IMR-90 (cell line): ENCODE measurements around the gene VAV1. TPM values are rescaled to one million over a fixed set of nuclear protein-coding genes. Genes with fewer than 3 reads are reported as not detected.

Experiments
- ATAC-seq: fragments of 200-7000 bp; cut with Tn5 transposase; 2 replicates; pipeline ENCODE4 v1.9.1; 2020; ENCODE audit warnings: low read depth, mild to moderate bottlenecking, moderate library complexity
- BruUV-seq: library from RNA; stranded (reverse); fragments of 400-500 nt; replicated peaks from 2 replicates; lab custom pipeline; 2021; lab: Mats Ljungman, UMichigan
- CTCF ChIA-PET: fragments of 300-600 bp; formaldehyde crosslinking; extraction: SDS; loops from one replicate; lab custom pipeline; 2021; ENCODE audit warnings: antibody characterized with exemption; lab: Yijun Ruan, JAX
- POLR2A ChIA-PET: fragments of 300-600 bp; sonication (Branson Sonifier 250); formaldehyde crosslinking; loops from one replicate; lab custom pipeline; 2022; ENCODE audit warnings: antibody characterized with exemption; ENCODE audit not compliant: unreplicated experiment; lab: Charles Lee
- DNase-seq: peaks from one replicate; pipeline ENCODE4 v3.0.0; 2013
- H2AFZ ChIP-seq: replicated peaks from 2 replicates; pipeline ENCODE3; 2013; ENCODE audit warnings: low read length, mild to moderate bottlenecking; ENCODE audit not compliant: poor library complexity
- H2AK5ac ChIP-seq: 2 replicates; pipeline ENCODE4 v1.6.1; 2013; ENCODE audit warnings: low read depth, low read length, inconsistent platforms
- H2AK9ac ChIP-seq: replicated peaks from 2 replicates; pipeline ENCODE3; 2013; ENCODE audit warnings: mild to moderate bottlenecking, low read depth, low read length, moderate library complexity; ENCODE audit not compliant: poor library complexity
- H2BK120ac ChIP-seq: 2 replicates; pipeline ENCODE4 v1.6.1; 2013; ENCODE audit warnings: low read depth, low read length, inconsistent platforms
- H2BK15ac ChIP-seq: 3 replicates; pipeline ENCODE4 v1.6.1; 2013; ENCODE audit warnings: low read depth, low read length, inconsistent platforms
- H2BK20ac ChIP-seq: 2 replicates; pipeline ENCODE4 v1.6.1; 2013; ENCODE audit warnings: low read depth, mild to moderate bottlenecking, inconsistent platforms, low read length, moderate library complexity
- H2BK5ac ChIP-seq: 2 replicates; pipeline ENCODE4 v1.6.1; 2013; ENCODE audit warnings: mild to moderate bottlenecking, low read depth, low read length, inconsistent platforms; ENCODE audit not compliant: poor library complexity, severe bottlenecking
- H3K14ac ChIP-seq: replicated peaks from 2 replicates; pipeline ENCODE4 v1.6.1; 2013; ENCODE audit warnings: low read depth, low read length, inconsistent platforms
- H3K18ac ChIP-seq: 2 replicates; pipeline ENCODE4 v1.6.1; 2013; ENCODE audit warnings: low read depth, low read length, control low read depth
- H3K23ac ChIP-seq: 2 replicates; pipeline ENCODE4 v1.6.1; 2013; ENCODE audit warnings: low read depth, low read length, inconsistent platforms
- H3K27ac ChIP-seq: 2 replicates; pipeline ENCODE4 v1.5.1; 2013; ENCODE audit warnings: mild to moderate bottlenecking, control low read depth, low read length; ENCODE audit not compliant: insufficient read depth
- H3K27me3 ChIP-seq: 2 replicates; pipeline ENCODE4 v1.6.1; 2013; ENCODE audit warnings: low read length; ENCODE audit not compliant: control insufficient read depth, insufficient read depth
- H3K36me3 ChIP-seq: 2 replicates; pipeline ENCODE4 v1.6.1; 2013; ENCODE audit warnings: low read length, mixed read lengths; ENCODE audit not compliant: control insufficient read depth, insufficient read depth
- H3K4ac ChIP-seq: 2 replicates; pipeline ENCODE4 v1.6.1; 2013; ENCODE audit warnings: low read depth, low read length, inconsistent platforms
- H3K4me1 ChIP-seq: 2 replicates; pipeline ENCODE4 v1.6.1; 2013; ENCODE audit warnings: low read length, mixed read lengths; ENCODE audit not compliant: control insufficient read depth, insufficient read depth
- H3K4me2 ChIP-seq: 2 replicates; pipeline ENCODE4 v1.6.1; 2013; ENCODE audit warnings: low read depth, mild to moderate bottlenecking, control low read depth, low read length, moderate library complexity
- H3K4me3 ChIP-seq: 2 replicates; pipeline ENCODE4 v1.5.1; 2013; ENCODE audit warnings: low read depth, mild to moderate bottlenecking, control low read depth, low read length, moderate library complexity; ENCODE audit not compliant: insufficient read depth
- H3K56ac ChIP-seq: 2 replicates; pipeline ENCODE4 v1.6.1; 2013; ENCODE audit warnings: low read length, inconsistent platforms; ENCODE audit not compliant: insufficient read depth; ENCODE audit errors: extremely low read depth
- H3K79me1 ChIP-seq, 2 experiments: 2 replicates each; pipeline ENCODE4 v1.6.1; 2013; ENCODE audit warnings: low read length in 2 of 2, inconsistent platforms in 1 of 2, low read depth in 1 of 2
- H3K9ac ChIP-seq: 2 replicates; pipeline ENCODE4 v1.6.1; 2013; ENCODE audit warnings: low read depth, low read length, control low read depth
- H3K9me1 ChIP-seq: 2 replicates; pipeline ENCODE4 v1.6.1; 2013; ENCODE audit warnings: low read length, inconsistent platforms; ENCODE audit not compliant: insufficient read depth
- H3K9me3 ChIP-seq: 2 replicates; pipeline ENCODE4 v1.6.1; 2013; ENCODE audit warnings: low read length; ENCODE audit not compliant: control insufficient read depth, insufficient read depth
- H4K20me1 ChIP-seq: 2 replicates; pipeline ENCODE4 v1.6.1; 2013; ENCODE audit warnings: low read length, inconsistent platforms; ENCODE audit not compliant: insufficient read depth
- H4K5ac ChIP-seq: 2 replicates; pipeline ENCODE4 v1.6.1; 2013; ENCODE audit warnings: mild to moderate bottlenecking, low read depth, low read length, control low read depth
- H4K8ac ChIP-seq, 2 experiments: 2 replicates each; pipeline ENCODE4 v1.6.1; 2013; ENCODE audit warnings: low read depth in 2 of 2, low read length in 2 of 2, control low read depth in 1 of 2, inconsistent platforms in 1 of 2
- H4K91ac ChIP-seq: 2 replicates; pipeline ENCODE4 v1.6.1; 2013; ENCODE audit warnings: low read depth, low read length, inconsistent platforms; ENCODE audit not compliant: insufficient read depth
- BHLHE40 ChIP-seq: fragments of 150-350 bp; IDR thresholded peaks from 2 replicates; pipeline ENCODE4 v1.6.1; 2016; ENCODE audit warnings: mild to moderate bottlenecking, low read depth, low read length
- CEBPB ChIP-seq: IDR thresholded peaks from 2 replicates; pipeline ENCODE4 v1.6.1; 2012; ENCODE audit warnings: low read depth, low read length, improper control_type of control experiment
- CHD1 ChIP-seq: IDR thresholded peaks from 2 replicates; pipeline ENCODE4 v1.6.1; 2012; ENCODE audit warnings: low read depth, low read length, improper control_type of control experiment
- CTCF ChIP-seq: conservative IDR thresholded peaks from 2 replicates; pipeline ENCODE4 v1.5.1; 2012; ENCODE audit warnings: mild to moderate bottlenecking, low read depth, low read length, improper control_type of control experiment
- FOS ChIP-seq: fragments of 150-350 bp; IDR thresholded peaks from 2 replicates; pipeline ENCODE4 v1.6.1; 2016; ENCODE audit warnings: low read depth, low read length
- MAFK ChIP-seq: IDR thresholded peaks from 2 replicates; pipeline ENCODE4 v1.6.1; 2012; ENCODE audit warnings: low read depth, low read length, improper control_type of control experiment
- MAZ ChIP-seq: IDR thresholded peaks from 2 replicates; pipeline ENCODE4 v1.6.1; 2012; ENCODE audit warnings: low read depth, mild to moderate bottlenecking, low read length, improper control_type of control experiment, moderate library complexity, borderline replicate concordance
- MXI1 ChIP-seq: IDR thresholded peaks from 2 replicates; pipeline ENCODE4 v1.6.1; 2012; ENCODE audit warnings: low read depth, mild to moderate bottlenecking, low read length, moderate library complexity, borderline replicate concordance
- POLR2A ChIP-seq: IDR thresholded peaks from 2 replicates; pipeline ENCODE4 v1.6.1; 2012; ENCODE audit warnings: mild to moderate bottlenecking, low read depth, low read length
- RAD21 ChIP-seq: IDR thresholded peaks from 2 replicates; pipeline ENCODE4 v1.6.1; 2012; ENCODE audit warnings: low read length, improper control_type of control experiment
- RCOR1 ChIP-seq: IDR thresholded peaks from 2 replicates; pipeline ENCODE4 v1.6.1; 2012; ENCODE audit warnings: mild to moderate bottlenecking, low read length, improper control_type of control experiment; ENCODE audit not compliant: insufficient replicate concordance
- SMC3 ChIP-seq: fragments of 150-350 bp; IDR thresholded peaks from 2 replicates; pipeline ENCODE4 v1.6.1; 2016; ENCODE audit warnings: low read depth, mild to moderate bottlenecking, antibody characterized with exemption, low read length, moderate library complexity
- USF2 ChIP-seq: fragments of 150-350 bp; IDR thresholded peaks from 2 replicates; pipeline ENCODE4 v1.6.1; 2017; ENCODE audit warnings: mild to moderate bottlenecking, antibody characterized with exemption, low read length, low read depth
- WGBS, 2 experiments: methylation state at CpG; one replicate each; pipeline versions ENCODE4 v1.1.5 to v1.1.7; 2013; ENCODE audit warnings: missing lambda C conversion rate in 2 of 2; ENCODE audit not compliant: insufficient read length in 1 of 2; ENCODE audit errors: extremely low coverage in 2 of 2; 5-methylcytosine and 5-hydroxymethylcytosine counted together
- dilution Hi-C: fragments of 300-500 bp; cut with HindIII; formaldehyde crosslinking; loops from one replicate; pipeline ENCODE4 v1.14.3; 2018; ENCODE audit warnings: low sequenced_read_pairs; ENCODE audit not compliant: unreplicated experiment
- in situ Hi-C: fragments of 300-500 bp; cut with MboI; formaldehyde crosslinking; loops from 3 replicates; pipeline ENCODE4 v1.14.3; 2019; ENCODE audit warnings: low sequenced_read_pairs, inconsistent platforms, mixed read lengths
- intact Hi-C: fragments of 100-400 bp; cut with micrococcal nuclease; formaldehyde crosslinking; loops from 2 replicates; pipeline ENCODE4 v1.10.0; 2022
- polyA plus RNA-seq, 3 experiments: library from polyadenylated mRNA; depleted of rRNA; stranded (reverse); fragments of >200 nt; gene quantifications; 2 replicates each; pipeline ENCODE4 v1.2.3, GENCODE V29; 2012; ENCODE audit warnings: low replicate concordance in 1 of 3
- total RNA-seq: library from RNA; depleted of rRNA; stranded (reverse); fragments of >200 nt; gene quantifications from 2 replicates; pipeline ENCODE4 v1.2.3, GENCODE V29; 2012

VAV1 gene
- total and polyA plus RNA-seq, 2 of the 4 experiments (the other 2 are of a cell fraction) = not detected

DNA sequence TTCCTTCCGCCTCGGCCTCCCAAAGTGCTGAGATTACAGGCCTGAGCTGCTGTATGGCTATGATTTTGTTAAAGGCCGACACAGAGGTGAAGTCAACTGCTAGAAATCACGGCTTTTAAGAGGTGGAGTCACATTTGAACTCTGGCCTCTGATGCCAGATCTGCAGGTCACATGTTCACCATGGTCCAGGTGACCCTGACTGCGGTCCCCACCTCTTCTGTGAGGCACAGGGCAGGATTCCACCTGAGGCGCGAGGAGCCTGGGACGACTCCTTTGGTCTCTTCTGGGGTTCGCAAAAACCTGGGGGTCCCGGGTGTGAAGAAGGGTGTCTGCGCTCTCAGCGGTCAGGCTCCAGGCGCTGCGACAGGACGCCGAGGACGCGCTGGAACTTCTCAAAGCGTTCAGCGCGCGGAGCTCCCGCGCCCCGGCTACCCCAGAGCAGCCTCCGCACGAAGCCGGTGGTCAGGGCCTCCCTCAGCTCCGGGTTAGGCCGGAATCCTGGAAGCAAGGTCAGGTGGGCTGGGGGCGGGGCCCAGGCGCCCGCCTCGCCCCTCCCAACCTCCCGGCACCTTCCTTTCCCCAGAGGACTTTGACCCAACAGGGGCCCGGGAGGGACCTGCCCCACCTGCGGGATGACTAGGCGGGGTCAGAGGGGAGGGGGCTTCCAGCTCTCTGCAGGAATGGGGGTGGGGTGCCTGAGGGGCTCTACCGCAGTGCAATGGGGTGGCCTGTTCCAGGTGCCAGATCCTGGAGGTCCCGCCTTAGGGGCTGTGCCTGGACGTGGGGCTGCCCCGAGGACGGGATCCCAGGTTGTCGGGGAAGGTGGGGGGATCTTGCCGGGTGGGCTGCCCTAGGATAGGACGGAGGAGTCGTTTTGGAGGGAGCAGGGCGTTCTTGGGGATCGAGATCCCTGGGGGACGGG lies 20.0 kb upstream of the VAV1 start:
- no peak overlapping the region for H3K4me2 ChIP-seq
- no peak overlapping the region for H3K4ac ChIP-seq
- no peak overlapping the region for H2BK5ac ChIP-seq
- no peak overlapping the region for H2BK15ac ChIP-seq
- no peak overlapping the region for H3K18ac ChIP-seq
- H3K9me1 ChIP-seq = no peaks in the 10 kb centered on the region
- no peak overlapping the region for H3K4me3 ChIP-seq
- no peak overlapping the region for H3K14ac ChIP-seq
- in situ Hi-C loops = no loop called here
- no peak overlapping the region for H2AK5ac ChIP-seq
- no peak overlapping the region for H4K91ac ChIP-seq
- 69% methylated on average over 25 of the region's 50 CpGs; no CpG with 5 or more reads in 1 of the 2 experiments for WGBS, 2 experiments
- no peak overlapping the region for H3K56ac ChIP-seq
- H3K4me1 ChIP-seq = no peaks in the 10 kb centered on the region
- H2AK9ac ChIP-seq = peak overlapping the region; percentile 81
- no peak overlapping the region for H2BK120ac ChIP-seq
- TF ChIP-seq RCOR1 (no peak), USF2 (no peak), RAD21 (no peak), CEBPB (no peak), SMC3 (no peak), MXI1 (no peak), CHD1 (no peak), MAZ (no peak), POLR2A (no peak), FOS (no peak), MAFK (no peak), BHLHE40 (no peak), CTCF (no peak)
- H3K79me1 ChIP-seq = peaks cover 3 to 6% of the 10 kb centered on the region in 2 experiments; a peak in 3 of 4 replicates
- no peak overlapping the region for H4K5ac ChIP-seq
- no peak overlapping the region for H3K9ac ChIP-seq
- POLR2A ChIA-PET = no interaction called here
- no peaks in the 10 kb centered on the region for H3K9me3 ChIP-seq
- no peak overlapping the region for H3K23ac ChIP-seq
- no peaks in the 10 kb centered on the region for H4K20me1 ChIP-seq
- intact Hi-C loops = no loop called here
- no TSS peak for BruUV-seq
- H3K27me3 ChIP-seq = no peaks in the 10 kb centered on the region
- no peak overlapping the region for H3K27ac ChIP-seq
- no peak overlapping the region for H2BK20ac ChIP-seq
- ATAC-seq (no peak), DNase-seq (no peak)
- CTCF ChIA-PET = no interaction called here
- H3K36me3 ChIP-seq = peaks cover 37% of the 10 kb centered on the region
- dilution Hi-C loops = no loop called here
- H2AFZ ChIP-seq = no peak overlapping the region
- H4K8ac ChIP-seq = no peak overlapping the region
